GM04503 (cell line): ENCODE data around the gene RGS12.

Experiments used
- DNase-seq: peaks from one replicate; pipeline ENCODE4 v3.0.0-alpha.2; 2012; ENCODE audit warnings: low read depth

The RGS12 gene

GRCh38 chr4:3253808-3254207, 39.0 kb upstream of the RGS12 start:
- DNase-seq, result no peak

GRCh38 chr4:3254302-3255131, 38.3 kb upstream of the RGS12 start:
- DNase-seq, result no peak

GRCh38 chr4:3255611-3256186, 37.1 kb upstream of the RGS12 start:
- no peak for DNase-seq

- no peak for DNase-seq
Measured at GRCh38 chr4:3256230-3257102, 36.4 kb upstream of the RGS12 start.

GRCh38 chr4:3257103-3257555, 35.7 kb upstream of the RGS12 start:
- DNase-seq, result no peak

GRCh38 chr4:3257556-3258482, 35.0 kb upstream of the RGS12 start:
- no peak for DNase-seq

GRCh38 chr4:3261411-3262207, 31.2 kb upstream of the RGS12 start:
- no peak for DNase-seq

GRCh38 chr4:3262208-3263052, 30.4 kb upstream of the RGS12 start:
- DNase-seq, result no peak

GRCh38 chr4:3263053-3263875, 29.6 kb upstream of the RGS12 start:
- DNase-seq, result no peak

GRCh38 chr4:3263876-3264193, 29.0 kb upstream of the RGS12 start:
- DNase-seq, result no peak

- DNase-seq, result no peak
Measured at GRCh38 chr4:3266076-3266475, 26.7 kb upstream of the RGS12 start.

- DNase-seq, result no peak
Measured at GRCh38 chr4:3267576-3268394, 25.0 kb upstream of the RGS12 start.

- DNase-seq, result no peak
Measured at GRCh38 chr4:3268395-3269104, 24.3 kb upstream of the RGS12 start.

- no peak for DNase-seq
Measured at GRCh38 chr4:3269105-3269927, 23.5 kb upstream of the RGS12 start.

- DNase-seq, result no peak
Measured at GRCh38 chr4:3269991-3270611, 22.7 kb upstream of the RGS12 start.

GRCh38 chr4:3271131-3271530, 21.7 kb upstream of the RGS12 start:
- DNase-seq, result no peak
